HepG2 (cell line): ENCODE results near the gene CCDC116. TPM values are rescaled to one million over a fixed set of nuclear protein-coding genes. Genes with fewer than 3 reads are reported as not detected.

Experiments
- ATAC-seq: fragments of 200-7000 bp; cut with Tn5 transposase; 3 replicates; pipeline ENCODE4 v1.9.1; 2020; ENCODE audit warnings: mild to moderate bottlenecking, moderate library complexity
- BruUV-seq: library from RNA; stranded (reverse); fragments of 400-500 nt; replicated peaks from 2 replicates; lab custom pipeline; 2021; lab: Mats Ljungman, UMichigan
- CTCF ChIA-PET: fragments of 300-600 bp; formaldehyde crosslinking; extraction: SDS; loops from one replicate; lab custom pipeline; 2021; ENCODE audit warnings: low total read pairs, inconsistent platforms, low intra/inter-chr PET ratio; lab: Yijun Ruan, JAX
- POLR2A ChIA-PET: fragments of 350-600 bp; sonication (Branson Sonifier 250); formaldehyde crosslinking; loops from one replicate; lab custom pipeline; 2020; ENCODE audit warnings: antibody characterized with exemption, inconsistent platforms; lab: Yijun Ruan, JAX
- DNase-seq: peaks from one replicate; pipeline ENCODE4 v3.0.0-alpha.2; 2015; ENCODE audit warnings: low spot score
- FAIRE-seq: peaks from 3 replicates; lab custom pipeline; 2011; peaks lifted over from hg19 to GRCh38; lab: Jason Lieb, UNC
- H2AFZ ChIP-seq: one replicate; pipeline ENCODE4 v1.6.1; 2011; ENCODE audit warnings: low read length, inconsistent platforms
- H3K27ac ChIP-seq: fragments of 300-600 bp; 3 replicates; pipeline ENCODE4 v1.8.0; 2011; ENCODE audit warnings: mixed run types, mild to moderate bottlenecking, mixed read lengths, low read length, inconsistent platforms; ENCODE audit not compliant: insufficient read depth; ENCODE audit errors: extremely low read length
- H3K27me3 ChIP-seq, 2 experiments: fragments of 200-600 bp in 1 of 2; 2 replicates in 1 of 2; 3 replicates in 1 of 2; pipeline versions ENCODE4 v1.6.0 to v1.8.0; 2011; ENCODE audit warnings: low read length in 2 of 2, mild to moderate bottlenecking in 2 of 2, moderate library complexity in 2 of 2, inconsistent platforms in 1 of 2; ENCODE audit not compliant: insufficient read depth in 2 of 2, control insufficient read depth in 1 of 2
- H3K36me3 ChIP-seq, 2 experiments: fragments of 200-600 bp in 1 of 2; replicated peaks in 1 of 2; 2 replicates in 1 of 2; 3 replicates in 1 of 2; pipeline versions ENCODE4 v1.5.1 to v1.8.0; 2011; ENCODE audit warnings: low read length in 2 of 2, inconsistent platforms in 1 of 2; ENCODE audit not compliant: insufficient read depth in 2 of 2, control insufficient read depth in 1 of 2
- H3K4me1 ChIP-seq: 2 replicates; pipeline ENCODE4 v1.5.1; 2012; ENCODE audit warnings: low read length, inconsistent platforms; ENCODE audit not compliant: insufficient read depth
- H3K4me2 ChIP-seq: 2 replicates; pipeline ENCODE4 v1.6.0; 2011; ENCODE audit warnings: low read depth, low read length, inconsistent platforms
- H3K4me3 ChIP-seq, 3 experiments: fragments of 200-600 bp in 1 of 3; sonication (generic), shearing (Covaris generic) in 1 of 3; replicated peaks in 1 of 3; 2 replicates each; pipeline ENCODE4 v1.5.1; 2011 to 2016; ENCODE audit warnings: low read length in 3 of 3, inconsistent platforms in 2 of 3, low read depth in 2 of 3, mild to moderate bottlenecking in 2 of 3, control low read depth in 1 of 3, mixed read lengths in 1 of 3; ENCODE audit not compliant: insufficient read depth in 1 of 3
- H3K79me2 ChIP-seq: one replicate; pipeline ENCODE4 v1.6.1; 2011; ENCODE audit warnings: low read length, inconsistent platforms; ENCODE audit not compliant: insufficient read depth
- H3K9ac ChIP-seq: 2 replicates; pipeline ENCODE4 v1.6.0; 2011; ENCODE audit warnings: mild to moderate bottlenecking, low read depth, low read length, inconsistent platforms; ENCODE audit not compliant: insufficient read depth
- H3K9me3 ChIP-seq: 2 replicates; pipeline ENCODE4 v1.5.1; 2012; ENCODE audit warnings: mild to moderate bottlenecking, low read length
- H4K20me1 ChIP-seq: 2 replicates; pipeline ENCODE4 v1.6.0; 2011; ENCODE audit warnings: inconsistent platforms, mild to moderate bottlenecking, low read length, moderate library complexity; ENCODE audit not compliant: insufficient read depth
- ARNTL ChIP-seq: sonication (generic); formaldehyde crosslinking; IDR thresholded peaks from 2 replicates; pipeline ENCODE4 v1.4.0; 2020; ENCODE audit warnings: mild to moderate bottlenecking, missing genetic modification reagents
- EHMT2 ChIP-seq: fragments of 200-600 bp; sonication (generic); IDR thresholded peaks from 2 replicates; pipeline ENCODE4 v1.7.0; 2017; ENCODE audit warnings: antibody characterized with exemption, low read depth, low read length, borderline replicate concordance
- FOXK1 ChIP-seq: sonication (generic); formaldehyde crosslinking; IDR thresholded peaks from 2 replicates; pipeline ENCODE4 v1.4.0; 2020; ENCODE audit warnings: low read depth, missing genetic modification reagents, borderline replicate concordance
- GTF2F1 ChIP-seq: fragments of 150-350 bp; IDR thresholded peaks from 2 replicates; pipeline ENCODE4 v1.6.1; 2014; ENCODE audit warnings: low read length
- KAT7 ChIP-seq: IDR thresholded peaks from 2 replicates; pipeline ENCODE4 v1.6.1; 2018; ENCODE audit warnings: borderline replicate concordance, missing compliant biosample characterization
- MYNN ChIP-seq: sonication (generic); formaldehyde crosslinking; IDR thresholded peaks from 2 replicates; pipeline ENCODE4 v1.4.0; 2020; ENCODE audit warnings: mild to moderate bottlenecking, low read depth, missing genetic modification reagents
- PAWR ChIP-seq: sonication (generic); formaldehyde crosslinking; IDR thresholded peaks from 2 replicates; pipeline ENCODE4 v1.4.0; 2020; ENCODE audit warnings: missing genetic modification reagents, mild to moderate bottlenecking, borderline replicate concordance
- SMC3 ChIP-seq: IDR thresholded peaks from 2 replicates; pipeline ENCODE4 v1.6.1; 2011; ENCODE audit warnings: low read length, improper control_type of control experiment
- SSRP1 ChIP-seq: IDR thresholded peaks from 2 replicates; pipeline ENCODE4 v1.6.1; 2016; ENCODE audit warnings: control low read depth
- TSC22D2 ChIP-seq: sonication (generic); formaldehyde crosslinking; IDR thresholded peaks from 2 replicates; pipeline ENCODE4 v1.5.1; 2020; ENCODE audit warnings: missing genetic modification reagents, mild to moderate bottlenecking, borderline replicate concordance
- YY1 ChIP-seq: IDR thresholded peaks from 2 replicates; pipeline ENCODE4 v1.6.1; 2011; ENCODE audit warnings: low read length, low read depth, moderate library complexity, mild to moderate bottlenecking; ENCODE audit not compliant: insufficient read depth, insufficient replicate concordance
- ZFP36L2 ChIP-seq: sonication (generic); formaldehyde crosslinking; IDR thresholded peaks from 2 replicates; pipeline ENCODE4 v1.4.0; 2020; ENCODE audit warnings: missing genetic modification reagents
- ZNF468 ChIP-seq: sonication (generic); formaldehyde crosslinking; IDR thresholded peaks from 2 replicates; pipeline ENCODE4 v1.8.0; 2022; ENCODE audit warnings: mild to moderate bottlenecking, moderate library complexity, missing genetic modification reagents
- ZNF75D ChIP-seq: sonication (generic); formaldehyde crosslinking; IDR thresholded peaks from 2 replicates; pipeline ENCODE4 v1.8.1; 2023; ENCODE audit warnings: missing genetic modification reagents, mild to moderate bottlenecking, borderline replicate concordance
- ZSCAN12 ChIP-seq: sonication (generic); formaldehyde crosslinking; IDR thresholded peaks from 2 replicates; pipeline ENCODE4 v1.9.0; 2021; ENCODE audit warnings: mild to moderate bottlenecking, missing genetic modification reagents
- ZSCAN20 ChIP-seq: sonication (generic); formaldehyde crosslinking; IDR thresholded peaks from 2 replicates; pipeline ENCODE4 v1.4.0; 2020; ENCODE audit warnings: missing genetic modification reagents, mild to moderate bottlenecking, borderline replicate concordance
- WGBS: methylation state at CpG from one replicate; pipeline ENCODE4 v1.1.6; 2017; ENCODE audit warnings: low lambda C conversion rate; 5-methylcytosine and 5-hydroxymethylcytosine counted together
- in situ Hi-C: cut with HindIII; loops from 2 replicates; pipeline ENCODE4 v1.10.0; 2017; ENCODE audit warnings: low pct_unique_long_range_greater_than_20kb; ENCODE audit not compliant: extremely low pct_ligation_motif_present
- intact Hi-C: fragments of 100-400 bp; cut with micrococcal nuclease; formaldehyde crosslinking; loops from one replicate; pipeline ENCODE4 v1.10.0; 2022; ENCODE audit not compliant: unreplicated experiment
- polyA plus RNA-seq, 8 experiments: library from polyadenylated mRNA; depleted of rRNA in 3 of 8; stranded (reverse) in 7 of 8; unstranded in 1 of 8; fragments of >200 nt; fragmentation: Illumina TruSeq in 4 of 8; extraction: Trizol in 4 of 8; gene quantifications; 2 replicates each; pipeline versions ENCODE4 v1.2.1 to v1.2.3, GENCODE V29; 2011 to 2016; ENCODE audit warnings: low read depth in 4 of 8, missing spikeins in 1 of 8, mixed read lengths in 1 of 8; ENCODE audit not compliant: insufficient read depth in 1 of 8
- total RNA-seq, 5 experiments: library from RNA; depleted of rRNA; stranded (reverse); fragments of >200 nt; fragmentation: Illumina TruSeq; extraction: Trizol; gene quantifications; 2 replicates each; pipeline ENCODE4 v1.2.3, GENCODE V29; 2016; ENCODE audit warnings: low read depth in 1 of 5
- TF ChIP-seq, protein P1 (sequence below): sonication (generic); formaldehyde crosslinking; IDR thresholded peaks from 2 replicates; pipeline ENCODE4 v1.8.0; 2022; ENCODE audit warnings: missing genetic modification reagents, low read depth, mild to moderate bottlenecking, borderline replicate concordance
- TF ChIP-seq, protein P2 (sequence below): sonication (generic); formaldehyde crosslinking; IDR thresholded peaks from 2 replicates; pipeline ENCODE4 v1.4.0; 2020; ENCODE audit warnings: missing genetic modification reagents
- TF ChIP-seq, protein P3 (sequence below): sonication (generic); formaldehyde crosslinking; IDR thresholded peaks from 2 replicates; pipeline ENCODE4 v1.4.0; 2020; ENCODE audit warnings: missing genetic modification reagents

Gene CCDC116
- total and polyA plus RNA-seq, 2 of the 13 experiments (the other 11 are each of a cell fraction or from before 2014, with no cell fraction given): 0.15 to 0.33 TPM

DNA sequence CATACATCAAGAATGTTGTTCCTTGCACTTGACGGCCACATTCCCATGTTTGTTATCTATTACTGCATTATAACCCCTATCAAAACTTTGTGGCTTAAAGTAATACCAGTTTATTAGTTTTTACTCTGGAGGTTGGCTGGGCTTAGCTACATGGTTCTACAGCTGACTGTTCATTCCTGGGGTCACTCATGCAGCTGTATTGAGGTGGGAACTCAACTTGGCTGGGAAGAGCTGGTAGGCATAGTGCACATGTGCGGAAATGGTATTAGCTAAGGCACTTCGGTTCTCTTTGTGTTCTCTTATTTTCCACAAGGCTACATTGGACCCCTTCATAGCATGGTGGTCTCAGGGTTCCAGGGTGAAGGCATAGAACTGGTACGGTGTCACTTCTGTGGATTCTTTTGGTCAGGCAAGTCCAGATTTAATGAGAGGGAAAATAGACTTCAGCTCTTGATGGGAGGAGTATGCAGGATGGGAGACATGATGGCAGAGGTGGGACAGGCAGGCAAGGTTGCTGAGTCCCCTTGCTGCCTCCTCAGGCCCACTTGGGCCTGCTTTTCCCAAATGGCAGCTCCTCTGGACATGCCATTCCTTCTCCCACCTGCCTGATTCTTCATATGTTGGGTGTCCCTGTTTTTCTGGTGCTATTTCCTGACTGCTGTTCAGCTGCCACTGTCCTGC lies 18.9 kb upstream of the CCDC116 start:
- FAIRE-seq (no peak), DNase-seq (no peak), ATAC-seq (no peak)
- Histone ChIP-seq H3K4me1 (no peaks in the 10 kb centered on the region), H4K20me1 (peaks cover 13% of the 10 kb centered on the region; the same call in 1 of the 2 replicates), H3K27me3 (no peaks in the 10 kb centered on the region), H3K79me2 (peaks cover 36% of the 10 kb centered on the region), H3K9ac (no peak overlapping the region), H3K9me3 (no peaks in the 10 kb centered on the region), H3K36me3 (peaks cover 20 to 63% of the 10 kb centered on the region in 2 experiments), H3K27ac (no peak overlapping the region), H3K4me2 (no peak overlapping the region), H3K4me3 (no peak overlapping the region), H2AFZ (no peak overlapping the region)
- no TSS peak for BruUV-seq
- POLR2A ChIA-PET: no interaction called here
- CTCF ChIA-PET: no interaction called here
- intact Hi-C loops (no loop called here), in situ Hi-C loops (no loop called here)
- 95% methylated on average over 4 of the region's 4 CpGs for WGBS
- TF ChIP-seq KAT7 (CRISPR knock-in tag): no peak
- no peak for TF ChIP-seq ZSCAN12
- no peak for TF ChIP-seq YY1
- TF ChIP-seq ZSCAN20 (CRISPR knock-in tag): no peak
- TF ChIP-seq PAWR (CRISPR knock-in tag): no peak
- TF ChIP-seq TSC22D2 (CRISPR knock-in tag): no peak
- TF ChIP-seq, protein P1, sequence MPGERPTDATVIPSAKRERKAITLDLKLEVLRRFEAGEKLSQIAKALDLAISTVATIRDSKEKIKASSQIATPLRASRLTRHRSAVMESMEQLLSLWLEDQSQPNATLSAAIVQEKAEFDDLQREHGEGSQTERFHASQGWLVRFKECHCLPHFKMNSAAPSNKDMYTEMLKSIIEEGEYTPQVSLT (CRISPR knock-in tag): no peak
- no peak for TF ChIP-seq GTF2F1
- TF ChIP-seq SMC3: no peak
- no peak for TF ChIP-seq ZFP36L2
- TF ChIP-seq ARNTL (CRISPR knock-in tag): no peak
- no peak for TF ChIP-seq ZNF75D (CRISPR knock-in tag)
- no peak for TF ChIP-seq ZNF468
- no peak for TF ChIP-seq FOXK1 (CRISPR knock-in tag)
- TF ChIP-seq, protein P2, sequence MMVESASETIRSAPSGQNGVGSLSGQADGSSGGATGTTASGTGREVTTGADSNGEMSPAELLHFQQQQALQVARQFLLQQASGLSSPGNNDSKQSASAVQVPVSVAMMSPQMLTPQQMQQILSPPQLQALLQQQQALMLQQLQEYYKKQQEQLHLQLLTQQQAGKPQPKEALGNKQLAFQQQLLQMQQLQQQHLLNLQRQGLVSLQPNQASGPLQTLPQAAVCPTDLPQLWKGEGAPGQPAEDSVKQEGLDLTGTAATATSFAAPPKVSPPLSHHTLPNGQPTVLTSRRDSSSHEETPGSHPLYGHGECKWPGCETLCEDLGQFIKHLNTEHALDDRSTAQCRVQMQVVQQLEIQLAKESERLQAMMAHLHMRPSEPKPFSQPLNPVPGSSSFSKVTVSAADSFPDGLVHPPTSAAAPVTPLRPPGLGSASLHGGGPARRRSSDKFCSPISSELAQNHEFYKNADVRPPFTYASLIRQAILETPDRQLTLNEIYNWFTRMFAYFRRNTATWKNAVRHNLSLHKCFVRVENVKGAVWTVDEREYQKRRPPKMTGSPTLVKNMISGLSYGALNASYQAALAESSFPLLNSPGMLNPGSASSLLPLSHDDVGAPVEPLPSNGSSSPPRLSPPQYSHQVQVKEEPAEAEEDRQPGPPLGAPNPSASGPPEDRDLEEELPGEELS (CRISPR knock-in tag): no peak
- TF ChIP-seq, protein P3, sequence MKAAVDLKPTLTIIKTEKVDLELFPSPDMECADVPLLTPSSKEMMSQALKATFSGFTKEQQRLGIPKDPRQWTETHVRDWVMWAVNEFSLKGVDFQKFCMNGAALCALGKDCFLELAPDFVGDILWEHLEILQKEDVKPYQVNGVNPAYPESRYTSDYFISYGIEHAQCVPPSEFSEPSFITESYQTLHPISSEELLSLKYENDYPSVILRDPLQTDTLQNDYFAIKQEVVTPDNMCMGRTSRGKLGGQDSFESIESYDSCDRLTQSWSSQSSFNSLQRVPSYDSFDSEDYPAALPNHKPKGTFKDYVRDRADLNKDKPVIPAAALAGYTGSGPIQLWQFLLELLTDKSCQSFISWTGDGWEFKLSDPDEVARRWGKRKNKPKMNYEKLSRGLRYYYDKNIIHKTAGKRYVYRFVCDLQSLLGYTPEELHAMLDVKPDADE: no peak
- no peak for TF ChIP-seq EHMT2
- TF ChIP-seq SSRP1: no peak
- TF ChIP-seq MYNN: no peak
